Mononuclear cell (primary cell): ENCODE results near the gene CNPY2. TPM values are rescaled to one million over a fixed set of nuclear protein-coding genes. Genes with fewer than 3 reads are reported as not detected.

Experiments
- H3K27me3 ChIP-seq: 2 replicates; pipeline ENCODE4 v1.6.0; 2011; ENCODE audit warnings: low read length, control low read depth; ENCODE audit not compliant: insufficient read depth
- H3K4me1 ChIP-seq: 2 replicates; pipeline ENCODE4 v1.5.1; 2011; ENCODE audit warnings: mild to moderate bottlenecking, low read length, control low read depth; ENCODE audit not compliant: insufficient read depth
- H3K4me3 ChIP-seq: 2 replicates; pipeline ENCODE4 v1.5.1; 2011; ENCODE audit warnings: mild to moderate bottlenecking, low read length, moderate library complexity
- H3K9me3 ChIP-seq: 2 replicates; pipeline ENCODE4 v1.5.1; 2011; ENCODE audit warnings: low read depth, mild to moderate bottlenecking, control low read depth, low read length
- total RNA-seq: library from RNA; depleted of rRNA; stranded (reverse); fragments of >200 nt; gene quantifications from one replicate; pipeline ENCODE4 v1.2.3, GENCODE V29; 2012

The CNPY2 gene
- total RNA-seq, 1 donor, result 22.6 TPM

DNA sequence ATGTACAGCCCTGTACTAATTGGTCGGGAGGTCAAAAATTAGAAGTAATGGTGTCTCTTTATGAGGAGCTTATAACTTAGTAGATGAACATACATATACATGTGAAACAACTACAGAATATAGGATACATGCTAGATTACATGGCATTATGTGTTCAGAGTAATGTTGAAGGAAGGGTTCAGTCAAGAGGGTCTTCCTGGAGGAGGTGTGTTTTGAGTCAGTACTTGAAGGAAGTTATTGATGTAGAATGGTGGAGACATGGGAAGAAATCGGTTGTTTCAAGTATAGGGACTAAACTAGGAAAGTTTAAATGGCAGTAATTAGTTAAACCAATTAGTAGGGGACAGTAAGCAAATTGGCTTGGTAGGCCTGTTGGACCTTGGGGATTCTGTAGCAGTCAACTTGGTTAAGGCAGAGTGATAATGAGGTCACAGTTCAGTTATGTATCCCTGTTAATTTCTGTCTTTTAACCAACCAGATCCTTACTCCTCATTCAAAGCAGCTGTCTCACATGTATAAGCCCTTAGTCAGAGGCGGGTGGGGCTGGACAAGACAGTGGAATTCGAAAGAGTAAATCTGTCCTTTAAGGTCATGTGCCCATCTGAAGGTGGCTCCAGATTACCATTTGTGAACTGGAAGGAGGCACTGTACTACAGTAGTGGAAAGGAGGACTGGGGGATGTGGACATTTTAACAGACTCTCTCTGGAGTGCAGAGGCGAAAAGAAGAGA, 54.1 kb downstream of the CNPY2 start:
- peaks cover 29% of the 10 kb centered on the region for H3K4me1 ChIP-seq
- H3K27me3 ChIP-seq, result no peaks in the 10 kb centered on the region
- no peaks in the 10 kb centered on the region for H3K9me3 ChIP-seq
- no peak overlapping the region for H3K4me3 ChIP-seq

DNA sequence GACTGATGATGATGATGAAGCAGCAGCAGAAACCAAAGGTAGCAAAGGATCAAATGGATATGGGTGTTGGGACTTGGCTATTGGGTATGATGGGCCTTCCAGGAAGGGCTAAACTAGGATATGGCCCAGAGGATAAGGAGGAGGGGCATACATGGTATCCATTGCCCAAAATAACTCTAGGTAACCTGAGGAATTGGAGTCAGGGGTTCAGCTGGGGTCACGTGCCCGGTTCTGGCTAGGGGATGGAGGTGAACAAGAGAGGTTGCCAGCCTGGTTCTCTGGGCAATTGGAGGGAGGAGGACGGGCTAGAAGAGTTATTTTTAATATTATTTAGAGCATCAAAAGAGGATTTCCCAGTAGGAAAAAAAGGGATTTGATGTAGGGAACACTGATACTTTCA, 54.9 kb downstream of the CNPY2 start:
- H3K4me3 ChIP-seq, result no peak overlapping the region
- no peaks in the 10 kb centered on the region for H3K27me3 ChIP-seq
- H3K4me1 ChIP-seq, result peaks cover 29% of the 10 kb centered on the region
- H3K9me3 ChIP-seq, result no peaks in the 10 kb centered on the region

DNA sequence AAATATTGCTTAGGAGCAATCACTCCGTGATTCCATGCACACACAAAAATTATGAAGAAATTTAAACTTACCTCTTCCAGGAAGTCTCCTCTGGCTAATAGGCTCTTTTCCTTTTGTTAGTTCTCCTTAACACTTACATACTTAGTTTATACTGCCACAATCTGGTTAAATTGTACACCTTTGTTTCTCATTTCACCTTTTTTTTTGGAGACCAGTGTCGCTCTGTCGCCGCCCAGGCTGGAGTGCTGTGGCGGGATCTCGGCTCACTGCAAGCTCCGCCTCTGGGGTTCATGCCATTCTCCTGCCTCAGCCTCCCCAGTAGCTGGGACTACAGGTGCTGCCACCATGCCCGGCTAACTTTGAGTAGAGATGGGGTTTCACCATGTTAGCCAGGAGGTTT, 55.4 kb downstream of the CNPY2 start:
- H3K4me3 ChIP-seq, result no peak overlapping the region
- H3K27me3 ChIP-seq, result no peaks in the 10 kb centered on the region
- peaks cover 27% of the 10 kb centered on the region for H3K4me1 ChIP-seq
- no peaks in the 10 kb centered on the region for H3K9me3 ChIP-seq

Other genes with a start within 250 kb of the CNPY2 start
- 1.4 TPM for gene ERBB3, start 235.8 kb downstream of the CNPY2 start, total RNA-seq
- gene PA2G4, start 211.4 kb downstream of the CNPY2 start, total RNA-seq, result 103 TPM
- 5,493 TPM for gene RPL41, start 199.4 kb downstream of the CNPY2 start, total RNA-seq
- 8.6 TPM for gene ZC3H10, start 197.7 kb downstream of the CNPY2 start, total RNA-seq
- gene ESYT1, start 187.7 kb downstream of the CNPY2 start, total RNA-seq, result 62.1 TPM
- gene MYL6B, start 163.4 kb downstream of the CNPY2 start, total RNA-seq, result 2.1 TPM
- gene MYL6, start 157.6 kb downstream of the CNPY2 start, total RNA-seq, result 729 TPM
- 61.1 TPM for gene SMARCC2, start 126.5 kb downstream of the CNPY2 start, total RNA-seq
- gene RNF41, start 94.1 kb downstream of the CNPY2 start, total RNA-seq, result 34.3 TPM
- gene NABP2, start 91.6 kb downstream of the CNPY2 start, total RNA-seq, result 8.9 TPM
- gene SLC39A5, start 85.9 kb downstream of the CNPY2 start, total RNA-seq, result not detected
- gene ANKRD52, start 57.6 kb downstream of the CNPY2 start, total RNA-seq, result 8.4 TPM
- gene COQ10A, start 49.0 kb downstream of the CNPY2 start, total RNA-seq, result 14.8 TPM
- gene CS, start 15.7 kb downstream of the CNPY2 start, total RNA-seq, result 148 TPM
- 39.8 TPM for gene PAN2, start 18.0 kb upstream of the CNPY2 start, total RNA-seq
- 23.5 TPM for gene IL23A, start 22.9 kb upstream of the CNPY2 start, total RNA-seq
- gene STAT2, start 44.1 kb upstream of the CNPY2 start, total RNA-seq, result 95.2 TPM
- gene APOF, start 46.9 kb upstream of the CNPY2 start, total RNA-seq, result not detected
- 1.3 TPM for gene TIMELESS, start 133.4 kb upstream of the CNPY2 start, total RNA-seq
- gene MIP, start 138.7 kb upstream of the CNPY2 start, total RNA-seq, result not detected
- 2.9 TPM for gene SPRYD4, start 152.6 kb upstream of the CNPY2 start, total RNA-seq
- gene GLS2, start 172.2 kb upstream of the CNPY2 start, total RNA-seq, result 1.2 TPM
- 1.5 TPM for gene RBMS2, start 205.8 kb upstream of the CNPY2 start, total RNA-seq